HG02973 (cell line): ENCODE data around the gene RPL27A.
A peak's percentile ranks its signal among the peaks of the same experiment; 100 is the strongest.
"Not testable (repeated sequence)": the region's sequence is repeated elsewhere in the genome, so short reads cannot be mapped to it uniquely, and the experiment has no call there.

ENCODE experiments used
- ATAC-seq: cut with Tn5 transposase; IDR thresholded peaks from one replicate; pipeline ENCODE4 v1.9.1; 2021; ENCODE audit warnings: moderate library complexity; ENCODE audit not compliant: unreplicated experiment

Gene RPL27A

GRCh38 chr11:8682303-8683114 is at the start of gene RPL27A, which contains the start of gene TRIM66:
TSS of gene RPL27A (plus strand) at chr11:8682792. CDS start at chr11:8682814, 22 bp downstream.
TSS of gene TRIM66 (minus strand) at chr11:8682665. CDS start at chr11:8672274, 10,391 bp downstream.
- peak; percentile 90 for ATAC-seq

GRCh38 chr11:8634498-8634897 is 48.1 kb upstream of the RPL27A start:
- ATAC-seq, result no peak

DNA sequence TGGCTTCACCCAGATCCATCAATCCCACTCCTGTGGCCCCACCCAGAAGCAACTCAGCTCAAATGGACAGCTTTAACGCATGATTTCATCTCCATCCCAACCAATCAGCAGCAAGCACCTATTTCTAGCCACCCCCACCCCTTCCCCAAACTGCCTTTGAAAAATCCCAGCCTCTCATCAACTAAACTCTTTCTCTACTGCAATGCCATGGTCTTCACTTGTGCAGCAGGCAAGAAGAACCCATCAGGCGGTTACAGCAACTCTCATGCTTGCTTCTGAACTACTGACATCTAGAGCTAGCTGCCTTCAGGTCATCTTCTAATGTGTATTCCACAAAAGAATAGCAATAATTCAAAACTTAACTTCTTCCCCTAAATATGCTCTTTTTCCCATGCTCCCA is 46.5 kb upstream of the RPL27A start:
- ATAC-seq, result no peak

- ATAC-seq, result no peak
Observed at GRCh38 chr11:8638300-8638699, 44.3 kb upstream of the RPL27A start.

DNA sequence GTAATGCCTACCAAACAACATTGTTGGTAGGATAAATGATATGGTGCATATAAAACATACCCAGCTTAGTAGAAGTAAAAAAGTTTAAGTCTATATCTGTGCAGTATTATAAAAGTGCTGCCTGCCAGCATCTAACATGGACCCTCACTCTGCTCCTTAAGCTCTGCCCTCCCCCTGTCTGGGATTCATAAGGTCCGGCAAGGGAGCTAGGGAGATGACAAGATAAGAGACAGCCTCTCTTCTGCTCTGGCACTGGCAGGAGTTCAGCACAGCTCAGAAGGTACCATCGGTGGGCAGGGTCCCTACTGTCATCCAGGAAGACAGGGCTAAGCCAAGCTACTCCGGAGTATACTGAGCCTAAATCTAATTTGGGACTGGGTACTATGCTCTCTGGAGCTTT is 42.9 kb upstream of the RPL27A start:
- no peak for ATAC-seq

GRCh38 chr11:8640267-8640906 is 42.2 kb upstream of the RPL27A start:
- no peak for ATAC-seq

- no peak for ATAC-seq
Observed at GRCh38 chr11:8641332-8641731, 41.3 kb upstream of the RPL27A start.

- no peak for ATAC-seq
Observed at GRCh38 chr11:8642196-8642841, 40.3 kb upstream of the RPL27A start.

DNA sequence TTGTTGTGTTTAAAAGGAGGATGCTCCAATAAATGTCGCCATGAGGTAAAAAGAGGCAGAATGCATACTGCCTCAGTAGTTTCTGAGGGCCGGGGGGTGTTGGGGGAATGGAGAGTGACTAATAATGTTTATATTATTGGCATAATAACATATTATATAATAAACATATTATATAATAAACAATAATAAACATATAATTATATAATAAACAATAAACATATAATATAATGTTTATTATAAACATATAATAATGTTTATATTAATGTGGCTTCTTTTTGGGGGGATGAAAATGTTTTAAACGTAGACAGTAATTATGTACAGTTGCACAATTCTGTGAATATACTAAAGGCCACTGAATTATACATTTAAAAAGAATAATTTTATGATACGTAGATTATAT is 35.7 kb upstream of the RPL27A start:
- ATAC-seq, result no peak

- no peak for ATAC-seq
Observed at GRCh38 chr11:8649361-8649760, 33.2 kb upstream of the RPL27A start.

DNA sequence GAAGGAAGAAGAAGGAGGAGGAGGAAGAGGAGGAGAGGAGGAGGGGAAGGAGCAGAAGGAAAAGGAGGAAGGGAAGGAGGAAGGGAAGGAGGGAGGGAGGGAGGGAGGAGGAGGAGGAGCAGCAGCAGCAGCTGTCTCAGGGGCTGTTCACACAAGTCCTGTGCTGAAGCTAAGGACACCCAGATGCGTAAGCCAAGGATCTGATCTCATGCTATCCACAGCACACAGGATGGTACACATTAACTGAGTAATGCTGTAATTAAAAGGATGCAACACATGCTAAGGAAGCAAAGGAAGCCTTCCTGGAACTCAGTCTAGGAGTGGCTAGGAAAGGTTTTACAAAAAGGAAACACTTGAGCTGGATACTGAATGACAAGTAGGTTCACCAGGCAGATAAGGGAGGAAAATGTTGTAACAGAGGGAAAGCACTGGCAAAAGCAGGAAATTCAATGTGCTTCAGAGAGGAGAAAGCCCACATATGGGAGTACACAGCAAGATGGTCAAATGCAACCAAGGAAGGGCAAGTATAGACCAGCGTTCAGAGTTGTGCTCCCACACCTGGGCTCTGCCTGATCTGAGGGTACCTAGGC is 32.1 kb upstream of the RPL27A start:
- no peak for ATAC-seq

GRCh38 chr11:8652140-8652539 is 30.5 kb upstream of the RPL27A start:
- ATAC-seq, result no peak

DNA sequence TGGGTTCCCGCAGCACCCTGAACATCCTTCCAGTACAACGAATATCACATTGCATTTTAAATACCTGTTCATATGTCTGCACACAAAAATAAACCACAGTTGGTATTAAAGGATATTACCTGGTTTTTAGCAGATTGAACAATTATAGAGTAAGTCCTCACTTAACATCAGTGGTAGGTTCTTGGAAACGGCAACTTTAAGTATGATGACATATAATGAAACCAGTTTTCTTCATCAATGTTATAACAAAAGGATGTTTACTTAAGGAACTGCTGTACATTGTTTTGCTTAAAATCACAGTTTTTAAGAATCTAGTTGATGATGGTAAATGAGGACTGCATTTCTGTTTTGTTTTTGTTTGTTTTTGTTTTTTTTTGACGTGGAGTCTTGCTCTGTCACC is 28.1 kb upstream of the RPL27A start:
- no peak for ATAC-seq

DNA sequence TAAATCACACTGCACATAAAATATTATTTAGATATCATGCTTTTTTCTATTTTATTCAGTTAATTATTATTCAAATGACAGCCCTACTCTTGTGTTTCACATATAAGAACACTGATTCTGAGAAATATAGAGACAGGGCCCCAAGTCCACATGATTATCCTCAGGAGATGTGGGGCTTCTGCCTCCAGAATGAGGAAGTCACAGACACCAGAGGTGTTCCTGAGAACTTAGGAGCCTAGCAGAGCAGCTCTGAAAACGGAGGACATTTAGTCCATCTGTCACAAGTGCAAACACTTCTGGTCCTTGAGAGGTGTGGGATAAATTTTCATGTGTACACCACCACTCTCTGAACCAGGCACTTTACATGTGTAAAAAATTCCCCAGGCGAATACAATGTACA is 26.3 kb upstream of the RPL27A start:
- ATAC-seq, result no peak

DNA sequence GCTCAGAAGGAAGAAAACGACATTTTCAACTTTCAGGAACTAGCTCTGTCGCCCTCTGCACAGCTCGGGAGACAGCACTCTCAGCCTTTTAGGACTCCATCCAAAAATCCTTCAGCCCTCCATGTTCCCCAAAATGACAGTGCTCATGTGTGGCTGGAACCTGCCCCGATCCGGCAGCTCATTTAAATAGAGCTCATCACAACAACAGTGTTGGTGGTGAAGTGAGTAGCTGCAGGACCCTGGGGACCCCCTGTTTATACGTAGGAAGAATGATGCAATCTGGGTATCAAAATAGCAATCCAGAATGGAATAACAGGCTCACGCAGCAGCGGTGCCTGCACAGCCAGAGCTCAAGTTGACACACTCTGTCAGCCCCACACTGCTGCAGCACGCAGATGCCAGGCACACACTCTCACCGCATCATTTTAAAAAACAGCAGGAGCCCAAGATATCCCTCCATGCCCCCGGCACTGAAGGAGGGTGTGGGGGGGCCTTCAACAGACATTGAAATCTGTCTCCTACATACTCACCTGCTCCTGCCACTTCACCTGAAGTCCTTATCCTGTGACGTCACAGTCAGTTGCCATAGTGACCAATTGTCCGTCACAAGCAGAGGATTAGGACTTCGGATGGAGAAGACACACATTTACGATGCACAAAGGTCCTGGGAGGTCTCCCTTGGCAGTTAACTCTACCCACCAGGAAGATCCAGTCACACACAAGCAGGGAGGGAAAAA is 24.1 kb upstream of the RPL27A start:
- ATAC-seq, result no peak

GRCh38 chr11:8661001-8661795 is 21.4 kb upstream of the RPL27A start:
- no peak for ATAC-seq

DNA sequence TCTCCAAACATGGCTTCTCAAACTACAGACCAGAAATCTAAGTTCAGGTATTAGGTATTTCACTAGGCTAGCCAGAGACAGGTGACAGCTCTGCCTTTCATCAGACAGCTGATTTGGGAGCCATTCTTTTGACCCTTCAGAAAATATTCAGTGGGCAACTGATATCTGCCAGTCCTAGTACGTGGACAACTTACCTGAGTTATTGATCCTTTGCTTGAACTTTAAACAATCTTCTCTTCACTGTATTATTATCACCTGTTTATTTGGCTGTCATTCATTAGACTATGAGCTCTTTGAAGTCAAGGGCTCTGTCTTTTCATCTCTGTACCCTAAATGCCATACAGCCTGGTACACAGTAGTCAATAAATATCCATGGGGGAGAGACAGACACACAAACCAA is 17.4 kb upstream of the RPL27A start:
- ATAC-seq, result no peak

DNA sequence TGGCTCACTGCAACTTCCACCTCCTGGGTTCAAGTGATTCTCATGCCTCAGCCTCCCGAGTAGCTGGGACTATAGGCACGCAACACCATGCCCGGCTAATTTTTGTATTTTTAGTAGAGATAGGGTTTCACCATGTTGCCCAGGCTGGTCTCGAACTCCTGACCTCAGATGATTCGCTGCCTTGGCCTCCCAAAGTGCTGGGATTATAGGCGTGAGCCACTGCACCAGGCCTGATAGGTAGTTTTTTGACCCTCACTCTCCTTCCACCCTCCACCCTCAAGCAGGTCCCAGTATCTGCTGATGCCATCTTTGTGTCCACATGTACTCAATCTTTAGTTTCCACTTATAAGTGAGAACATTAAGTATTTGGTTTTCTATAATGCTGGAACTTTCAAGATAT is 12.5 kb upstream of the RPL27A start:
- ATAC-seq, result not testable (repeated sequence)

DNA sequence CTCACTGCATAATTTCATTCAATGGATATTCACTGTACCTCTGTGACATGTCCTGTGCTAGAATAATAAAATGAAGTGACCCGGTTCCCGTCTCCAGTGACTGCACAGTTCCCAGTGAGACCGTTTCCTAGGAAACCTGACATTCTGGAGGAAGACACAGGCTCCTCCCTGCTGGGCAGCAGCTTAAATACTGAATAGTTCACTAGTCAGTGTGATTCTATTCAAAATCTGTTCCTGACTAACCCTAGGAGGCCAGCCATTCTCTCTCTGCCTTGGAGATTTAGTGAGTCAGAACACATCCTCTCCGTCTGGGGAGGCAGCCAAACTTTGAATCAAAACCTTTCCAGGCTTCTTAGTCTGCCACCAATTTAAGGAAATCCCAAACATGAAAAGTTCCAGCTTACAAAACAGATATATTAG is 11.4 kb upstream of the RPL27A start:
- no peak for ATAC-seq

DNA sequence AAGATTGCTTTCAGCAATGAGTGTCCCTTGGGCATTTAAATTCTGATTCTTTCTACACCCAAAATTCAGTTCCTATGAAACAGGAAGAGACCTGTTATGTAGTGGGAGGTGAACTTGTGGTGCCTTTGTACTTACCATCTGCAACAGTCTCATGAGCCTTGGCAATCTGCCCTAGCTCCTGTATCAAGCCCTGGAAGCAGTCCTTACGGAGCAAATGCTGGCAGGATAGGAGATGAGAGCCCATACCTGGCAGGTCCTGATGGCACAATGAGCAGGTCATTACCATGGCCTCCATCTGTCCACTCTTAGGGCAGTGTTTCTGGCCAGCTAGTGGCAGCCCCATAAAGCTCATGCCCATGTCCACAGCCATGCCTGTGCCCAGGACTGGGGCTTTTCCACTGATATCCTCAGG is 10.9 kb upstream of the RPL27A start:
- ATAC-seq, result no peak
